Keratinocyte (primary cell): ENCODE measurements around the gene DENND5A. TPM values are rescaled to one million over a fixed set of nuclear protein-coding genes. Genes with fewer than 3 reads are reported as not detected.

Experiments
- DNase-seq: peaks from one replicate; pipeline ENCODE4 v3.0.0-alpha.2; 2011; ENCODE audit warnings: low read depth, missing footprints, low spot score
- FAIRE-seq: peaks from 2 replicates; lab custom pipeline; 2011; peaks lifted over from hg19 to GRCh38; lab: Jason Lieb, UNC
- H2AFZ ChIP-seq: 2 replicates; pipeline ENCODE4 v1.6.0; 2012; ENCODE audit warnings: low read length, control low read depth, inconsistent platforms; ENCODE audit not compliant: control insufficient read depth
- H3K27ac ChIP-seq: 2 replicates; pipeline ENCODE4 v1.5.1; 2011; ENCODE audit warnings: low read length; ENCODE audit not compliant: control insufficient read depth, insufficient read depth
- H3K27me3 ChIP-seq: 3 replicates; pipeline ENCODE4 v1.6.0; 2011; ENCODE audit warnings: low read length; ENCODE audit not compliant: control insufficient read depth, insufficient read depth; ENCODE audit errors: extremely low read depth
- H3K36me3 ChIP-seq, 2 experiments: 2 replicates in 1 of 2; 3 replicates in 1 of 2; pipeline ENCODE4 v1.5.1; 2011; ENCODE audit warnings: low read length in 2 of 2, mild to moderate bottlenecking in 1 of 2; ENCODE audit not compliant: control insufficient read depth in 2 of 2, insufficient read depth in 2 of 2; ENCODE audit errors: extremely low read depth in 1 of 2
- H3K4me1 ChIP-seq: 3 replicates; pipeline ENCODE4 v1.5.1; 2011; ENCODE audit warnings: low read length; ENCODE audit not compliant: control insufficient read depth, insufficient read depth; ENCODE audit errors: extremely low read depth
- H3K4me2 ChIP-seq: 3 replicates; pipeline ENCODE4 v1.6.0; 2011; ENCODE audit warnings: low read depth, low read length; ENCODE audit not compliant: control insufficient read depth, insufficient read depth; ENCODE audit errors: extremely low read depth
- H3K4me3 ChIP-seq, 3 experiments: fragments of 200-600 bp in 1 of 3; sonication (generic) in 1 of 3; 2 replicates in 2 of 3; 3 replicates in 1 of 3; pipeline ENCODE4 v1.5.1; 2011 to 2016; ENCODE audit warnings: low read length in 3 of 3, mild to moderate bottlenecking in 3 of 3, control low read depth in 2 of 3, inconsistent platforms in 1 of 3, low read depth in 1 of 3, mixed read lengths in 1 of 3, mixed run types in 1 of 3, moderate library complexity in 1 of 3; ENCODE audit not compliant: control insufficient read depth in 2 of 3, insufficient read depth in 2 of 3; ENCODE audit errors: extremely low read depth in 1 of 3
- H3K79me2 ChIP-seq: 2 replicates; pipeline ENCODE4 v1.6.0; 2012; ENCODE audit warnings: low read length; ENCODE audit not compliant: control insufficient read depth, insufficient read depth
- H3K9ac ChIP-seq: 3 replicates; pipeline ENCODE4 v1.6.0; 2011; ENCODE audit warnings: low read length; ENCODE audit not compliant: control insufficient read depth, insufficient read depth; ENCODE audit errors: extremely low read depth
- H3K9me1 ChIP-seq: 3 replicates; pipeline ENCODE4 v1.6.0; 2011; ENCODE audit warnings: low read length; ENCODE audit not compliant: control insufficient read depth, insufficient read depth; ENCODE audit errors: extremely low read depth
- H3K9me3 ChIP-seq: 2 replicates; pipeline ENCODE4 v1.5.1; 2012; ENCODE audit warnings: low read depth, low read length; ENCODE audit not compliant: control insufficient read depth
- H4K20me1 ChIP-seq: 3 replicates; pipeline ENCODE4 v1.6.0; 2011; ENCODE audit warnings: low read length; ENCODE audit not compliant: control insufficient read depth, insufficient read depth; ENCODE audit errors: extremely low read depth
- EZH2 ChIP-seq: IDR thresholded peaks from one replicate; pipeline ENCODE4 v1.6.1; 2012; ENCODE audit warnings: inconsistent platforms, mild to moderate bottlenecking, low read length, moderate library complexity
- dilution Hi-C: fragments of 300-500 bp; cut with MboI; formaldehyde crosslinking; loops from one replicate; pipeline ENCODE4 v1.7.0; 2020; ENCODE audit warnings: low sequenced_read_pairs; ENCODE audit not compliant: extremely low pct_ligation_motif_present
- polyA minus RNA-seq, 3 experiments: library from RNA; depleted of rRNA, polyadenylated mRNA; stranded (reverse); fragments of >200 nt; gene quantifications; 1 replicate in 1 of 3; 2 replicates in 1 of 3; 3 replicates in 1 of 3; pipeline ENCODE4 v1.2.3, GENCODE V29; 2011
- polyA plus RNA-seq, 5 experiments: library from polyadenylated mRNA; depleted of rRNA in 3 of 5; stranded (reverse) in 3 of 5; stranded (forward) in 1 of 5; unstranded in 1 of 5; fragments of >200 nt; gene quantifications; 1 replicate in 1 of 5; 2 replicates in 3 of 5; 3 replicates in 1 of 5; pipeline versions ENCODE4 v1.2.1 to v1.2.3, GENCODE V29; 2011 to 2012; ENCODE audit warnings: missing spikeins in 2 of 5, low read depth in 1 of 5, low replicate concordance in 1 of 5
- TF ChIP-seq, protein P1 (sequence below), 3 experiments: IDR thresholded peaks in 1 of 3; conservative IDR thresholded peaks in 1 of 3; optimal IDR thresholded peaks in 1 of 3; 2 replicates in 2 of 3; 3 replicates in 1 of 3; pipeline versions ENCODE3 to v1.5.1; 2011; ENCODE audit warnings: low read length in 3 of 3, mild to moderate bottlenecking in 3 of 3, moderate library complexity in 2 of 3, control low read depth in 1 of 3, inconsistent platforms in 1 of 3; ENCODE audit not compliant: insufficient read depth in 2 of 3; ENCODE audit errors: extremely low read depth in 1 of 3

Gene DENND5A
- polyA plus RNA-seq, result 44.6 to 62.9 TPM (median 49.1 TPM) in 3 replicates
- polyA plus RNA-seq (2011; ENCODE audit: low read depth), result 20.4 TPM
- 53.0 and 57.8 TPM in 2 replicates for polyA plus RNA-seq (2011; cell fraction: cytosol; rRNA removed)
- 69.7 and 79.0 TPM in 2 replicates for polyA plus RNA-seq (2011; cell fraction: nucleus; rRNA removed)
- polyA plus RNA-seq (2012; ENCODE audit: low replicate concordance), result 16.1 and 26.2 TPM in 2 replicates
- polyA minus RNA-seq, result 136 to 168 TPM (median 137 TPM) in 3 replicates
- 51.2 TPM for polyA minus RNA-seq (2011; cell fraction: cytosol; rRNA and poly(A)+ RNA removed)
- 54.7 and 105 TPM in 2 replicates for polyA minus RNA-seq (2011; cell fraction: nucleus; rRNA and poly(A)+ RNA removed)

- Histone ChIP-seq H2AFZ (peak within 1 kb of the TSS; percentile 89), H4K20me1 (no peaks in the 10 kb centered on the region), H3K27me3 (no peaks in the 10 kb centered on the region), H3K4me1 (peaks cover 5% of the 10 kb centered on the region), H3K36me3 (no peaks in the 10 kb centered on the region), H3K79me2 (peaks cover 30% of the 10 kb centered on the region), H3K4me2 (peak within 1 kb of the TSS; percentile 93), H3K9me3 (no peaks in the 10 kb centered on the region), H3K9ac (peak within 1 kb of the TSS; percentile 85), H3K9me1 (no peaks in the 10 kb centered on the region), H3K4me3 (peak within 1 kb of the TSS; percentile 81 to 95 (median 88)), H3K27ac (peak within 1 kb of the TSS; percentile 71)
- TF ChIP-seq, protein P1, sequence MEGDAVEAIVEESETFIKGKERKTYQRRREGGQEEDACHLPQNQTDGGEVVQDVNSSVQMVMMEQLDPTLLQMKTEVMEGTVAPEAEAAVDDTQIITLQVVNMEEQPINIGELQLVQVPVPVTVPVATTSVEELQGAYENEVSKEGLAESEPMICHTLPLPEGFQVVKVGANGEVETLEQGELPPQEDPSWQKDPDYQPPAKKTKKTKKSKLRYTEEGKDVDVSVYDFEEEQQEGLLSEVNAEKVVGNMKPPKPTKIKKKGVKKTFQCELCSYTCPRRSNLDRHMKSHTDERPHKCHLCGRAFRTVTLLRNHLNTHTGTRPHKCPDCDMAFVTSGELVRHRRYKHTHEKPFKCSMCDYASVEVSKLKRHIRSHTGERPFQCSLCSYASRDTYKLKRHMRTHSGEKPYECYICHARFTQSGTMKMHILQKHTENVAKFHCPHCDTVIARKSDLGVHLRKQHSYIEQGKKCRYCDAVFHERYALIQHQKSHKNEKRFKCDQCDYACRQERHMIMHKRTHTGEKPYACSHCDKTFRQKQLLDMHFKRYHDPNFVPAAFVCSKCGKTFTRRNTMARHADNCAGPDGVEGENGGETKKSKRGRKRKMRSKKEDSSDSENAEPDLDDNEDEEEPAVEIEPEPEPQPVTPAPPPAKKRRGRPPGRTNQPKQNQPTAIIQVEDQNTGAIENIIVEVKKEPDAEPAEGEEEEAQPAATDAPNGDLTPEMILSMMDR (optimal IDR thresholded peaks at IDR 0.05 in 1 of 3, IDR thresholded peaks at IDR 0.05 in 1 of 3, conservative IDR thresholded peaks at IDR 0.05 in 1 of 3; ENCODE audit: extremely low read depth in 1 of 3, insufficient read depth in 2 of 3, low read length in 3 of 3), result peak in 1 of 3 experiments; percentile 28
- no peak for TF ChIP-seq EZH2
- peak; percentile 17 for DNase-seq
- no peak for FAIRE-seq
- dilution Hi-C loops, result no loop called here
These were observed at the start of gene DENND5A for GRCh38 chr11:9265211-9266131. Gene DENND5A (minus strand): TSS chr11:9265350. CDS start chr11:9265069, 281 bp downstream.

DNA sequence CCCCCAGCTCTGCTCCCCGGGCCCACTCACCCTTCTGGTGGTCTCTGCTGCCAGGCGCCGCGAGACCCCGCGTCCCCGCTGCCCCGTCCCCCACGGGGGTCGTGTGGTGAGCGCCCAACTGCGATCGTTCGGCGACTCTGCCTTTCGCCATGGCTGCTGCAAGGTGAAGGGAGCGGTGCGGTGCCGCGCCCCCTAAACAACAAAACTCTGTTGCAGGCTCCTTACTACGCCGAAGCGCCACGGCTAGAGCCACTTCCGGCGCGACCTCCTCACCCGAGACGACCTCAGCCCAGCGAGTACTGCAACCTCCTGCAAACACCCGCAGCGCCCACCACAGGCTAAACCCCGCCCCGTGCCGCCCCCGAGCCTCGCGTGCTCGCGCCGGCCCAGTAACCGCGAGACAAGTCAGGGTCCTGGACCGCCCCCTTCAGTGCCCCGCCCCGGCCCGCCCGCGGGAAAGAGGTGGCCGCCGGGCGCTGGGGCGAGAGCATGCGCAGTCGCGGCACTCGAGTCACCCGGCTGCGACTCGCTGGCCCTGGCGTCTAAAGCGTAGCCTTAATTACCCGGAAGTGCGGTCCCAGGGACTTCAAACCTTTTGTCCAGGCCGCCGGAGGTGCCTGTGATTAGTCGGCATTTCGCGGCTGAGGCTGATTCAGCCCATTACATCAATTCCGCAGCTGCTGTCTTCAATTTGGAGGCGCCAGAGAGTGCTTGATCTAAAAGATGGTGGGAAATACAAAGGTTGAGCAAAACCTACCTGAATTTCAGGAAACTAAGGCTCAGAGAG is 49.3 kb upstream of the DENND5A start, which contains the start of gene TMEM41B:
Gene TMEM41B, minus strand, starts transcription at position 303 of the 787 bp plus-strand sequence. Its CDS starts 152 bp downstream, at position 151.
- no peaks in the 10 kb centered on the region for H3K27me3 ChIP-seq
- H4K20me1 ChIP-seq, result no peaks in the 10 kb centered on the region
- H3K9ac ChIP-seq, result peak within 1 kb of the TSS; percentile 89
- peak within 1 kb of the TSS; percentile 95 for H3K27ac ChIP-seq
- dilution Hi-C loops, result no loop called here
- peaks cover 0 to 7% of the 10 kb centered on the region in 2 experiments for H3K36me3 ChIP-seq
- no peak for TF ChIP-seq EZH2
- TF ChIP-seq, protein P1 (optimal IDR thresholded peaks at IDR 0.05 in 1 of 3, IDR thresholded peaks at IDR 0.05 in 1 of 3, conservative IDR thresholded peaks at IDR 0.05 in 1 of 3; ENCODE audit: extremely low read depth in 1 of 3, insufficient read depth in 2 of 3, low read length in 3 of 3), result peak in 2 of 3 experiments; percentile 26 to 33
- H3K9me3 ChIP-seq, result no peaks in the 10 kb centered on the region
- FAIRE-seq (no peak), DNase-seq (peak; percentile 92)
- H2AFZ ChIP-seq, result peak within 1 kb of the TSS; percentile 98
- peaks cover 17% of the 10 kb centered on the region for H3K4me1 ChIP-seq
- H3K79me2 ChIP-seq, result peaks cover 46% of the 10 kb centered on the region
- peaks cover 2% of the 10 kb centered on the region for H3K9me1 ChIP-seq
- peak within 1 kb of the TSS; percentile 66 to 96 (median 88) for H3K4me3 ChIP-seq
- H3K4me2 ChIP-seq, result peak within 1 kb of the TSS; percentile 100
